HUES48 (cell line): ENCODE data around the gene CCDC178.

ENCODE experiments used
- H3K27ac ChIP-seq: one replicate; pipeline ENCODE4 v1.7.0; 2013; ENCODE audit warnings: low read depth, low read length, inconsistent platforms
- H3K27me3 ChIP-seq: 2 replicates; pipeline ENCODE4 v1.6.1; 2013; ENCODE audit warnings: mild to moderate bottlenecking, low read length; ENCODE audit not compliant: control insufficient read depth, insufficient read depth
- H3K36me3 ChIP-seq: 2 replicates; pipeline ENCODE4 v1.6.1; 2013; ENCODE audit warnings: low read length; ENCODE audit not compliant: control insufficient read depth, insufficient read depth
- H3K4me1 ChIP-seq: 2 replicates; pipeline ENCODE4 v1.6.1; 2013; ENCODE audit warnings: mild to moderate bottlenecking, low read length; ENCODE audit not compliant: control insufficient read depth, insufficient read depth
- H3K4me3 ChIP-seq: 2 replicates; pipeline ENCODE4 v1.5.1; 2013; ENCODE audit warnings: mild to moderate bottlenecking, low read depth, low read length
- H3K9ac ChIP-seq: 2 replicates; pipeline ENCODE4 v1.6.1; 2013; ENCODE audit warnings: mild to moderate bottlenecking, low read depth, low read length, moderate library complexity
- H3K9me3 ChIP-seq: 2 replicates; pipeline ENCODE4 v1.6.1; 2013; ENCODE audit warnings: low read length; ENCODE audit not compliant: control insufficient read depth, insufficient read depth

Gene CCDC178

GRCh38 chr18:32919799-32920198 lies 520.7 kb downstream of the CCDC178 start:
- Histone ChIP-seq H3K27ac (no peak overlapping the region), H3K4me3 (no peak overlapping the region), H3K9ac (no peak overlapping the region), H3K36me3 (no peaks in the 10 kb centered on the region), H3K27me3 (no peaks in the 10 kb centered on the region), H3K9me3 (no peaks in the 10 kb centered on the region), H3K4me1 (no peaks in the 10 kb centered on the region)

- no peaks in the 10 kb centered on the region for H3K27me3 ChIP-seq
- no peaks in the 10 kb centered on the region for H3K36me3 ChIP-seq
These were observed 521.8 kb downstream of the CCDC178 start for GRCh38 chr18:32918692-32919250.

GRCh38 chr18:32915516-32915915 lies 525.0 kb downstream of the CCDC178 start:
- Histone ChIP-seq H3K27me3 (no peaks in the 10 kb centered on the region), H3K36me3 (no peaks in the 10 kb centered on the region), H3K27ac (no peak overlapping the region), H3K4me1 (no peaks in the 10 kb centered on the region), H3K9me3 (no peaks in the 10 kb centered on the region), H3K4me3 (no peak overlapping the region), H3K9ac (no peak overlapping the region)

More at GRCh38 chr18:32918692-32919250, 521.8 kb downstream of the CCDC178 start:
- Histone ChIP-seq H3K27ac (no peak overlapping the region), H3K4me3 (no peak overlapping the region), H3K9ac (no peak overlapping the region), H3K9me3 (no peaks in the 10 kb centered on the region), H3K4me1 (no peaks in the 10 kb centered on the region)

GRCh38 chr18:32911660-32912284 lies 528.7 kb downstream of the CCDC178 start:
- Histone ChIP-seq H3K9me3 (no peaks in the 10 kb centered on the region), H3K9ac (no peak overlapping the region), H3K36me3 (no peaks in the 10 kb centered on the region), H3K27me3 (no peaks in the 10 kb centered on the region), H3K27ac (no peak overlapping the region), H3K4me1 (no peaks in the 10 kb centered on the region), H3K4me3 (no peak overlapping the region)

- Histone ChIP-seq H3K4me3 (no peak overlapping the region), H3K9ac (no peak overlapping the region), H3K9me3 (no peaks in the 10 kb centered on the region), H3K36me3 (no peaks in the 10 kb centered on the region), H3K27ac (no peak overlapping the region), H3K27me3 (no peaks in the 10 kb centered on the region), H3K4me1 (no peaks in the 10 kb centered on the region)
These were observed 529.7 kb downstream of the CCDC178 start for GRCh38 chr18:32910694-32911296.

GRCh38 chr18:32909798-32910561 lies 530.5 kb downstream of the CCDC178 start:
- H3K9ac ChIP-seq, result no peak overlapping the region
- H3K27ac ChIP-seq, result no peak overlapping the region
- H3K36me3 ChIP-seq, result no peaks in the 10 kb centered on the region

GRCh38 chr18:32908424-32908805 lies 532.1 kb downstream of the CCDC178 start:
- Histone ChIP-seq H3K27ac (no peak overlapping the region), H3K4me3 (no peak overlapping the region), H3K4me1 (no peaks in the 10 kb centered on the region), H3K9me3 (no peaks in the 10 kb centered on the region), H3K27me3 (no peaks in the 10 kb centered on the region), H3K36me3 (no peaks in the 10 kb centered on the region), H3K9ac (no peak overlapping the region)

More at GRCh38 chr18:32909798-32910561, 530.5 kb downstream of the CCDC178 start:
- Histone ChIP-seq H3K4me3 (no peak overlapping the region), H3K27me3 (no peaks in the 10 kb centered on the region), H3K9me3 (no peaks in the 10 kb centered on the region), H3K4me1 (no peaks in the 10 kb centered on the region)

GRCh38 chr18:32907648-32908423 lies 532.7 kb downstream of the CCDC178 start:
- Histone ChIP-seq H3K27me3 (no peaks in the 10 kb centered on the region), H3K9ac (no peak overlapping the region), H3K4me3 (no peak overlapping the region), H3K36me3 (no peaks in the 10 kb centered on the region), H3K4me1 (no peaks in the 10 kb centered on the region), H3K9me3 (no peaks in the 10 kb centered on the region), H3K27ac (no peak overlapping the region)

GRCh38 chr18:32907311-32907585 lies 533.3 kb downstream of the CCDC178 start:
- Histone ChIP-seq H3K4me3 (no peak overlapping the region), H3K36me3 (no peaks in the 10 kb centered on the region), H3K27me3 (no peaks in the 10 kb centered on the region), H3K27ac (no peak overlapping the region), H3K9ac (no peak overlapping the region), H3K9me3 (no peaks in the 10 kb centered on the region), H3K4me1 (no peaks in the 10 kb centered on the region)

GRCh38 chr18:32906506-32907310 lies 533.8 kb downstream of the CCDC178 start:
- H3K27ac ChIP-seq, result no peak overlapping the region
- no peaks in the 10 kb centered on the region for H3K9me3 ChIP-seq
- H3K27me3 ChIP-seq, result no peaks in the 10 kb centered on the region
- no peak overlapping the region for H3K9ac ChIP-seq
- no peaks in the 10 kb centered on the region for H3K4me1 ChIP-seq
- no peak overlapping the region for H3K4me3 ChIP-seq
- H3K36me3 ChIP-seq, result no peaks in the 10 kb centered on the region
